Fibroblast of lung (primary cell): ENCODE results near the gene AGAP1. TPM values are rescaled to one million over a fixed set of nuclear protein-coding genes. Genes with fewer than 3 reads are reported as not detected.

Experiments
- DNase-seq, 2 donors: peaks; one replicate each; pipeline versions ENCODE4 v3.0.0 to v3.0.0-alpha.2; 2010; ENCODE audit warnings: low read depth in 2 of 2
- H2AFZ ChIP-seq: 2 replicates; pipeline ENCODE4 v1.5.1; 2012; ENCODE audit warnings: low read length, control low read depth, inconsistent platforms
- H3K27ac ChIP-seq: 2 replicates; pipeline ENCODE4 v1.5.1; 2011; ENCODE audit warnings: low read length, control low read depth; ENCODE audit not compliant: insufficient read depth
- H3K27me3 ChIP-seq: 2 replicates; pipeline ENCODE4 v1.5.1; 2011; ENCODE audit warnings: mild to moderate bottlenecking, low read length; ENCODE audit not compliant: control insufficient read depth, insufficient read depth
- H3K36me3 ChIP-seq: 2 replicates; pipeline ENCODE4 v1.5.1; 2011; ENCODE audit warnings: low read length; ENCODE audit not compliant: control insufficient read depth, insufficient read depth
- H3K4me1 ChIP-seq: 2 replicates; pipeline ENCODE4 v1.5.1; 2011; ENCODE audit warnings: low read length; ENCODE audit not compliant: control insufficient read depth, insufficient read depth; ENCODE audit errors: extremely low read depth
- H3K4me2 ChIP-seq: 2 replicates; pipeline ENCODE4 v1.5.1; 2011; ENCODE audit warnings: low read length, control low read depth; ENCODE audit not compliant: insufficient read depth; ENCODE audit errors: extremely low read depth
- H3K4me3 ChIP-seq, 4 experiments: fragments of 200-600 bp in 1 of 4; sonication (generic) in 1 of 4; replicated peaks in 1 of 4; 2 replicates each; pipeline ENCODE4 v1.5.1; 2011 to 2016; ENCODE audit warnings: low read length in 4 of 4, low read depth in 3 of 4, mild to moderate bottlenecking in 3 of 4, control low read depth in 2 of 4, inconsistent platforms in 1 of 4, mixed read lengths in 1 of 4; ENCODE audit not compliant: insufficient read depth in 1 of 4; ENCODE audit errors: control extremely low read depth in 1 of 4
- H3K79me2 ChIP-seq: 2 replicates; pipeline ENCODE4 v1.5.1; 2012; ENCODE audit warnings: mild to moderate bottlenecking, low read length, inconsistent platforms; ENCODE audit not compliant: control insufficient read depth, insufficient read depth
- H3K9ac ChIP-seq: 2 replicates; pipeline ENCODE4 v1.5.1; 2011; ENCODE audit warnings: mild to moderate bottlenecking, low read length, control low read depth; ENCODE audit not compliant: insufficient read depth
- H3K9me3 ChIP-seq: 2 replicates; pipeline ENCODE4 v1.5.1; 2012; ENCODE audit warnings: low read depth, low read length; ENCODE audit not compliant: control insufficient read depth, insufficient read depth
- H4K20me1 ChIP-seq: 2 replicates; pipeline ENCODE4 v1.5.1; 2011; ENCODE audit warnings: low read length; ENCODE audit not compliant: control insufficient read depth, insufficient read depth; ENCODE audit errors: extremely low read depth
- EZH2 ChIP-seq: IDR thresholded peaks from 2 replicates; pipeline ENCODE4 v1.5.1; 2012; ENCODE audit warnings: low read length, control low read depth, mild to moderate bottlenecking; ENCODE audit errors: missing control alignments
- polyA plus RNA-seq, 2 donors: library from polyadenylated mRNA; depleted of rRNA in 1 of 2; stranded (reverse) in 1 of 2; unstranded in 1 of 2; fragments of >200 nt; gene quantifications; 2 replicates each; pipeline ENCODE4 v1.2.1, GENCODE V29; 2011 to 2012; ENCODE audit warnings: missing spikeins in 1 of 2
- total RNA-seq: library from RNA; depleted of rRNA; stranded (reverse); fragments of >200 nt; gene quantifications from 2 replicates; pipeline ENCODE4 v1.2.1, GENCODE V29; 2014
- TF ChIP-seq, protein P1 (sequence below), 2 donors: IDR thresholded peaks in 1 of 2; conservative IDR thresholded peaks in 1 of 2; 1 replicate in 1 of 2; 2 replicates in 1 of 2; pipeline ENCODE4 v1.5.1; 2011 to 2012; ENCODE audit warnings: low read length in 2 of 2, control low read depth in 1 of 2, inconsistent platforms in 1 of 2, low read depth in 1 of 2, mild to moderate bottlenecking in 1 of 2

The AGAP1 gene
- total and polyA plus RNA-seq, 2 donors (not counting 1 experiment from before 2014, with no cell fraction given), result 10.6 to 14.0 TPM

DNA sequence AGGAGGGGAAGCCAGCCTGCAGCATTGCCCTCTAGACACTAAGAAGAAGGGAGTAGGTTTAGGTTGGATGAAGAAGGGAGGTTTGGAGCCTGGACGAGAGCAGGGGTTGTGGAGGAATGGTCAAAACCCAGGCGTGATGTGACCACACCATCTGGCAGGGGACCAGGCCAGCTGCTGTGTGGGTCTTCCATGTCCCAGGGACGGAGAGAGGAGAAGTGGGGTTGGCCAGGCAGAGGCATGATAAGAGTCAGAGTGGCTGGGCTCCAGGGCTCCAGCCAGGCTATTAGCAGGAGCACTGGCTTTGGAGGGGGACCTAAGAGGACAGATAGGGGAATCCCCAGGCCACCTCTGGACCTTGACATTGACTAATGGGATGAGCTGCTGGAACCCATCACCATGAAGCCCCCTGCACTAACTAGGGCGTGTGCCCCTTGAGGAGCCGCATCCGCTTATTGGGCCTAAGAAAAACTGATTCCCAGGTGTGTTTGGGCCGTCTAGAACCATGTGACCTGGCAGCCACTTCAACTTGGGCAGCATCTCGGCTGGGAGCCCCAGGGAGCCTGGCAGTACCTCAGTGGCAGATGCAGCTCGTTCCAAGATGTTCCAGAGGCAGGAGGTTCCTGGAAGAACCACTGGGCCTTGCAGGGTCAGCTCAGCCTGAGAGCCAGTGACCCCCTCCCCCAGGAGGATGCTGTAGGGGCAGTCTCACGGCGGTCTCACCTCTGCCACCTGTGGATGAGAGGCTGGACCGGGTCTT is 235.1 kb downstream of the AGAP1 start:
- H3K4me3 ChIP-seq, result no peak overlapping the region
- H4K20me1 ChIP-seq, result no peaks in the 10 kb centered on the region
- H3K27me3 ChIP-seq, result no peaks in the 10 kb centered on the region
- H3K9ac ChIP-seq, result no peak overlapping the region
- no peaks in the 10 kb centered on the region for H3K9me3 ChIP-seq
- H3K79me2 ChIP-seq, result no peaks in the 10 kb centered on the region
- H2AFZ ChIP-seq, result no peak overlapping the region
- H3K4me2 ChIP-seq, result no peak overlapping the region
- H3K36me3 ChIP-seq, result no peaks in the 10 kb centered on the region
- TF ChIP-seq, protein P1, sequence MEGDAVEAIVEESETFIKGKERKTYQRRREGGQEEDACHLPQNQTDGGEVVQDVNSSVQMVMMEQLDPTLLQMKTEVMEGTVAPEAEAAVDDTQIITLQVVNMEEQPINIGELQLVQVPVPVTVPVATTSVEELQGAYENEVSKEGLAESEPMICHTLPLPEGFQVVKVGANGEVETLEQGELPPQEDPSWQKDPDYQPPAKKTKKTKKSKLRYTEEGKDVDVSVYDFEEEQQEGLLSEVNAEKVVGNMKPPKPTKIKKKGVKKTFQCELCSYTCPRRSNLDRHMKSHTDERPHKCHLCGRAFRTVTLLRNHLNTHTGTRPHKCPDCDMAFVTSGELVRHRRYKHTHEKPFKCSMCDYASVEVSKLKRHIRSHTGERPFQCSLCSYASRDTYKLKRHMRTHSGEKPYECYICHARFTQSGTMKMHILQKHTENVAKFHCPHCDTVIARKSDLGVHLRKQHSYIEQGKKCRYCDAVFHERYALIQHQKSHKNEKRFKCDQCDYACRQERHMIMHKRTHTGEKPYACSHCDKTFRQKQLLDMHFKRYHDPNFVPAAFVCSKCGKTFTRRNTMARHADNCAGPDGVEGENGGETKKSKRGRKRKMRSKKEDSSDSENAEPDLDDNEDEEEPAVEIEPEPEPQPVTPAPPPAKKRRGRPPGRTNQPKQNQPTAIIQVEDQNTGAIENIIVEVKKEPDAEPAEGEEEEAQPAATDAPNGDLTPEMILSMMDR (conservative IDR thresholded peaks at IDR 0.05 in 1 of 2, IDR thresholded peaks at IDR 0.05 in 1 of 2; ENCODE audit: low read depth in 1 of 2, low read length in 2 of 2), result no peak
- TF ChIP-seq EZH2, result no peak
- H3K4me1 ChIP-seq, result no peaks in the 10 kb centered on the region
- no peak for DNase-seq
- H3K27ac ChIP-seq, result no peak overlapping the region

DNA sequence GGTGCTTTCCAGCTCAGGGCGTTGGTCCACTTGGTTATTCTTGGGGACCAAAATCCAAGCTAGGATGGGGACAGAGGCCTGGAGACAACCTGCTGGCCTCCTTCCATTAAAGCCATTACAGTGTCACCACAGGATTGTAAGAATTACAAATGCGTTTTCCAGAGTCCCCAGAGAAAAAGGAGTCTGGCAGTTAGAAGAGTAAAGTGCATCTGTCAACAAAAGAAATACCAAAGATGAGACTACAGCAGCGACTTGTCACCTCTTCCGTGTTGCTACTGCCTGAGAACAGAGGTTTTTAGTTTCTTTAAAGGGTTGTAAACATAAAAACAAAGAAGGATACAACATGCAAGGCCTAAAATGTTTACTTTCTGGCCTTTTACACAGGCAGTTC is 235.7 kb downstream of the AGAP1 start:
- no peak overlapping the region for H3K4me2 ChIP-seq
- no peaks in the 10 kb centered on the region for H3K27me3 ChIP-seq
- no peak overlapping the region for H2AFZ ChIP-seq
- H3K79me2 ChIP-seq, result no peaks in the 10 kb centered on the region
- no peaks in the 10 kb centered on the region for H3K4me1 ChIP-seq
- no peak for TF ChIP-seq EZH2
- TF ChIP-seq, protein P1 (conservative IDR thresholded peaks at IDR 0.05 in 1 of 2, IDR thresholded peaks at IDR 0.05 in 1 of 2; ENCODE audit: low read depth in 1 of 2, low read length in 2 of 2), result no peak
- no peak for DNase-seq
- H3K9me3 ChIP-seq, result no peaks in the 10 kb centered on the region
- H3K4me3 ChIP-seq, result no peak overlapping the region
- H3K36me3 ChIP-seq, result no peaks in the 10 kb centered on the region
- no peak overlapping the region for H3K27ac ChIP-seq
- no peaks in the 10 kb centered on the region for H4K20me1 ChIP-seq
- no peak overlapping the region for H3K9ac ChIP-seq

DNA sequence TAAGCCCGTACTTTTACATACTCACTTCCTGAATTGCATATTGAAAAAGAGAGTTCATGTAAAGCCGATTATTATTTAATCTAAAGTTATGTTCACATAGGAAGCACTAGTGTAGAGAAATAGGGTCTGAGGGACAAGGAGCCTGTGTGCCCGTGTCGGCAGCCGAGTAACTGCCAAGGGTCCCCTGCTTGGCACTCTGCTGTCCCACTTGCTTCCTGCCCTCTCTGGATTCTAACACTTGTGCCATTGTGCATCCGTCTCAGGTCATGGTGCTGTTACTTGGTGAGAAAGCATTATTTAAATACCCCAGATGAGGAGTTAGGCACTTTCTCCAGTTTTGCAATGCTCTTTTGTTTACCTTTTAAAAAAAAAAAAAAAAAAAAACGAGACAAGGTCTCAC is 236.3 kb downstream of the AGAP1 start:
- Histone ChIP-seq H3K9ac (no peak overlapping the region), H3K36me3 (no peaks in the 10 kb centered on the region), H3K79me2 (no peaks in the 10 kb centered on the region), H3K27ac (no peak overlapping the region), H2AFZ (no peak overlapping the region), H3K9me3 (no peaks in the 10 kb centered on the region), H3K4me2 (no peak overlapping the region), H4K20me1 (no peaks in the 10 kb centered on the region), H3K4me1 (no peaks in the 10 kb centered on the region), H3K4me3 (no peak overlapping the region), H3K27me3 (no peaks in the 10 kb centered on the region)
- no peak for TF ChIP-seq EZH2
- TF ChIP-seq, protein P1 (conservative IDR thresholded peaks at IDR 0.05 in 1 of 2, IDR thresholded peaks at IDR 0.05 in 1 of 2; ENCODE audit: low read depth in 1 of 2, low read length in 2 of 2), result no peak
- DNase-seq, result no peak
